Activated CD8-positive, alpha-beta memory T cell treated with anti-CD3 and anti-CD28 coated beads for 1 hour (primary cell): ENCODE measurements around the gene TBCCD1.
A peak's percentile ranks its signal among the peaks of the same experiment; 100 is the strongest.
"Not testable (repeated sequence)": the region's sequence is repeated elsewhere in the genome, so short reads cannot be mapped to it uniquely, and the experiment has no call there.

Experiments
- DNase-seq, 2 donors: peaks; one replicate each; pipeline ENCODE4 v3.0.0-alpha.2; 2020; ENCODE audit warnings: low read depth in 1 of 2; ENCODE audit errors: extremely low read depth in 1 of 2

Gene TBCCD1

GRCh38 chr3:186566772-186567071 lies 417 bp downstream of the TBCCD1 start:
- no peak for DNase-seq

- no peak for DNase-seq
These were observed 2.6 kb downstream of the TBCCD1 start for GRCh38 chr3:186564586-186564985.

GRCh38 chr3:186552408-186553031 lies 14.6 kb downstream of the TBCCD1 start:
- DNase-seq: no peak

GRCh38 chr3:186551387-186551786 lies 15.8 kb downstream of the TBCCD1 start:
- DNase-seq: no peak

- DNase-seq: no peak
These were observed 17.6 kb downstream of the TBCCD1 start for GRCh38 chr3:186549497-186549896.

GRCh38 chr3:186544281-186544680 lies 22.9 kb downstream of the TBCCD1 start, which contains the start of gene CRYGS:
Gene CRYGS (minus strand): TSS chr3:186544380. CDS start chr3:186544326, 54 bp downstream.
- DNase-seq: no peak

- no peak for DNase-seq
These were observed 26.3 kb downstream of the TBCCD1 start for GRCh38 chr3:186540835-186541226.

GRCh38 chr3:186540221-186540834 lies 26.8 kb downstream of the TBCCD1 start:
- DNase-seq: peak; percentile 65 to 67

GRCh38 chr3:186538779-186539178 lies 28.4 kb downstream of the TBCCD1 start:
- no peak for DNase-seq

- DNase-seq: no peak
These were observed 30.0 kb downstream of the TBCCD1 start for GRCh38 chr3:186536883-186537844.

- DNase-seq: peak in 1 of 2 donors; percentile 7
These were observed 32.9 kb downstream of the TBCCD1 start for GRCh38 chr3:186534113-186534669.

GRCh38 chr3:186532598-186533072 lies 34.5 kb downstream of the TBCCD1 start:
- DNase-seq: no peak

- DNase-seq: not testable (repeated sequence)
These were observed 35.4 kb downstream of the TBCCD1 start for GRCh38 chr3:186531694-186532093.

- no peak for DNase-seq
These were observed 36.7 kb downstream of the TBCCD1 start for GRCh38 chr3:186530415-186530814.

GRCh38 chr3:186529201-186529999 lies 37.7 kb downstream of the TBCCD1 start:
- no peak for DNase-seq

GRCh38 chr3:186526256-186526606 lies 40.9 kb downstream of the TBCCD1 start:
- no peak for DNase-seq

- no peak for DNase-seq
These were observed 41.5 kb downstream of the TBCCD1 start for GRCh38 chr3:186525369-186526255.

GRCh38 chr3:186524616-186525015 lies 42.5 kb downstream of the TBCCD1 start:
- DNase-seq: no peak

GRCh38 chr3:186523434-186523833 lies 43.7 kb downstream of the TBCCD1 start:
- DNase-seq: no peak

GRCh38 chr3:186523022-186523421 lies 44.1 kb downstream of the TBCCD1 start:
- DNase-seq: no peak
